ENCODE measurements around the gene BAG2. TPM values are rescaled to one million over a fixed set of nuclear protein-coding genes. Genes with fewer than 3 reads are reported as not detected.
A peak's percentile ranks its signal among the peaks of the same experiment; 100 is the strongest.

BAG2 gene
- total and polyA plus RNA-seq, 2 of the 13 experiments (the other 11 are each of a cell fraction or from before 2014, with no cell fraction given), result 5.7 to 15.1 TPM

- peak; percentile 73 for TF ChIP-seq HINFP (CRISPR knock-in tag; IDR thresholded peaks at IDR 0.05; ENCODE audit: low read depth)
- TF ChIP-seq ZNF713 (CRISPR knock-in tag; IDR thresholded peaks at IDR 0.05), result no peak
- TF ChIP-seq ZNF615 (CRISPR knock-in tag; IDR thresholded peaks at IDR 0.05; ENCODE audit: borderline replicate concordance), result no peak; the same call in 1 of the 2 replicates
- TF ChIP-seq SP1 (IDR thresholded peaks at IDR 0.05), result no peak
- peak; percentile 20; the same call in 1 of the 2 replicates for TF ChIP-seq SP1 (CRISPR knock-in tag; IDR thresholded peaks at IDR 0.05)
- no peak for TF ChIP-seq ZNF207 (IDR thresholded peaks at IDR 0.05; ENCODE audit: borderline replicate concordance)
- no peak for TF ChIP-seq ZNF10 (CRISPR knock-in tag; IDR thresholded peaks at IDR 0.05; ENCODE audit: borderline replicate concordance, low read depth)
- TF ChIP-seq JUND (CRISPR knock-in tag; IDR thresholded peaks at IDR 0.05), result peak; percentile 44; the same call in 1 of the 2 replicates
- peak; percentile 84; the same call in 1 of the 2 replicates for TF ChIP-seq ZNF790 (CRISPR knock-in tag; IDR thresholded peaks at IDR 0.05; ENCODE audit: borderline replicate concordance)
- peak; percentile 35 for TF ChIP-seq PPARG (CRISPR knock-in tag; conservative IDR thresholded peaks at IDR 0.05)
- peak; percentile 98 for TF ChIP-seq PRDM10 (CRISPR knock-in tag; IDR thresholded peaks at IDR 0.05; ENCODE audit: low read depth)
- peak; percentile 90; the same call in 1 of the 2 replicates for TF ChIP-seq AFF4 (CRISPR knock-in tag; IDR thresholded peaks at IDR 0.05)
- TF ChIP-seq NFRKB (IDR thresholded peaks at IDR 0.05), result no peak
- TF ChIP-seq KDM4B (CRISPR knock-in tag; IDR thresholded peaks at IDR 0.05), result peak; percentile 85; the same call in 1 of the 2 replicates
Measured at GRCh38 chr6:57172136-57173055, at the start of gene BAG2 (continued).

All from HepG2 (cell line).